Mammary epithelial cell (primary cell): ENCODE data around the gene VSTM1.

Experiments used
- EZH2 ChIP-seq: IDR thresholded peaks from 2 replicates; pipeline ENCODE4 v1.6.1; 2012; ENCODE audit warnings: low read length, inconsistent platforms, borderline replicate concordance
- TF ChIP-seq, protein P1 (sequence below), 2 donors: IDR thresholded peaks in 1 of 2; conservative IDR thresholded peaks in 1 of 2; 2 replicates each; pipeline ENCODE4 v1.5.1; 2011 to 2012; ENCODE audit warnings: inconsistent platforms in 2 of 2, low read length in 2 of 2, mild to moderate bottlenecking in 2 of 2, control low read depth in 1 of 2, low read depth in 1 of 2; ENCODE audit not compliant: insufficient read depth in 1 of 2; ENCODE audit errors: extremely low read depth in 1 of 2

DNA sequence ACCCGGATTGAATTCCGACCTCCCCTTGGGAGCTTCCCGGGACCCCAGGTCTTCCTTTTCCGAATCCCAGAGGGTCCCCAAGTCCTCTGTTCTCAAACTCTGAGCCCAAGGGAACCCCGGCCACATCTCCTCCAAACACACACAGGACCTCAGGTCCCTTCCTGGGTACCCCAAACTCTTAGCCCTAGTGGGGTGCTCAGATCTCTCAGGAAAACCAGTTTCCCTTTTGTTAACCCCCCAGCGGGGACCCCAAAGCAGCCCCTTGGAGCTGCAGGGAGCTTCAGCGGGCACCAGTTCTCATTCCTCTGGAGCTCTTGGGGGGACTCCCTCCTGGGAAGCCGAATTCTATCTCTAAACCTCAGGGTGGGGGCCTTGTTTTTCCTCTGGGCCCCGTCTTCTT lies 71.5 kb downstream of the VSTM1 start:
- TF ChIP-seq, protein P1, sequence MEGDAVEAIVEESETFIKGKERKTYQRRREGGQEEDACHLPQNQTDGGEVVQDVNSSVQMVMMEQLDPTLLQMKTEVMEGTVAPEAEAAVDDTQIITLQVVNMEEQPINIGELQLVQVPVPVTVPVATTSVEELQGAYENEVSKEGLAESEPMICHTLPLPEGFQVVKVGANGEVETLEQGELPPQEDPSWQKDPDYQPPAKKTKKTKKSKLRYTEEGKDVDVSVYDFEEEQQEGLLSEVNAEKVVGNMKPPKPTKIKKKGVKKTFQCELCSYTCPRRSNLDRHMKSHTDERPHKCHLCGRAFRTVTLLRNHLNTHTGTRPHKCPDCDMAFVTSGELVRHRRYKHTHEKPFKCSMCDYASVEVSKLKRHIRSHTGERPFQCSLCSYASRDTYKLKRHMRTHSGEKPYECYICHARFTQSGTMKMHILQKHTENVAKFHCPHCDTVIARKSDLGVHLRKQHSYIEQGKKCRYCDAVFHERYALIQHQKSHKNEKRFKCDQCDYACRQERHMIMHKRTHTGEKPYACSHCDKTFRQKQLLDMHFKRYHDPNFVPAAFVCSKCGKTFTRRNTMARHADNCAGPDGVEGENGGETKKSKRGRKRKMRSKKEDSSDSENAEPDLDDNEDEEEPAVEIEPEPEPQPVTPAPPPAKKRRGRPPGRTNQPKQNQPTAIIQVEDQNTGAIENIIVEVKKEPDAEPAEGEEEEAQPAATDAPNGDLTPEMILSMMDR (conservative IDR thresholded peaks at IDR 0.05 in 1 of 2, IDR thresholded peaks at IDR 0.05 in 1 of 2; ENCODE audit: extremely low read depth in 1 of 2, insufficient read depth in 1 of 2, low read depth in 1 of 2, low read length in 2 of 2): no peak
- no peak for TF ChIP-seq EZH2
